ENCODE data around the gene MALAT1.

GRCh38 chr11:65505466-65506289 is 6.8 kb downstream of the MALAT1 start:
- TF ChIP-seq, protein P1, sequence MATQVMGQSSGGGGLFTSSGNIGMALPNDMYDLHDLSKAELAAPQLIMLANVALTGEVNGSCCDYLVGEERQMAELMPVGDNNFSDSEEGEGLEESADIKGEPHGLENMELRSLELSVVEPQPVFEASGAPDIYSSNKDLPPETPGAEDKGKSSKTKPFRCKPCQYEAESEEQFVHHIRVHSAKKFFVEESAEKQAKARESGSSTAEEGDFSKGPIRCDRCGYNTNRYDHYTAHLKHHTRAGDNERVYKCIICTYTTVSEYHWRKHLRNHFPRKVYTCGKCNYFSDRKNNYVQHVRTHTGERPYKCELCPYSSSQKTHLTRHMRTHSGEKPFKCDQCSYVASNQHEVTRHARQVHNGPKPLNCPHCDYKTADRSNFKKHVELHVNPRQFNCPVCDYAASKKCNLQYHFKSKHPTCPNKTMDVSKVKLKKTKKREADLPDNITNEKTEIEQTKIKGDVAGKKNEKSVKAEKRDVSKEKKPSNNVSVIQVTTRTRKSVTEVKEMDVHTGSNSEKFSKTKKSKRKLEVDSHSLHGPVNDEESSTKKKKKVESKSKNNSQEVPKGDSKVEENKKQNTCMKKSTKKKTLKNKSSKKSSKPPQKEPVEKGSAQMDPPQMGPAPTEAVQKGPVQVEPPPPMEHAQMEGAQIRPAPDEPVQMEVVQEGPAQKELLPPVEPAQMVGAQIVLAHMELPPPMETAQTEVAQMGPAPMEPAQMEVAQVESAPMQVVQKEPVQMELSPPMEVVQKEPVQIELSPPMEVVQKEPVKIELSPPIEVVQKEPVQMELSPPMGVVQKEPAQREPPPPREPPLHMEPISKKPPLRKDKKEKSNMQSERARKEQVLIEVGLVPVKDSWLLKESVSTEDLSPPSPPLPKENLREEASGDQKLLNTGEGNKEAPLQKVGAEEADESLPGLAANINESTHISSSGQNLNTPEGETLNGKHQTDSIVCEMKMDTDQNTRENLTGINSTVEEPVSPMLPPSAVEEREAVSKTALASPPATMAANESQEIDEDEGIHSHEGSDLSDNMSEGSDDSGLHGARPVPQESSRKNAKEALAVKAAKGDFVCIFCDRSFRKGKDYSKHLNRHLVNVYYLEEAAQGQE (IDR thresholded peaks at IDR 0.05; ENCODE audit: low read depth): no peak
- TF ChIP-seq TAF1 (IDR thresholded peaks at IDR 0.05; ENCODE audit: low read depth): no peak
- no peak for TF ChIP-seq TCF12 (IDR thresholded peaks at IDR 0.05; ENCODE audit: low read depth)
- TF ChIP-seq FOXM1 (IDR thresholded peaks at IDR 0.05; ENCODE audit: borderline replicate concordance, low read depth): no peak
- TF ChIP-seq EGR1 (IDR thresholded peaks at IDR 0.05): no peak
- no peak for TF ChIP-seq YY1 (IDR thresholded peaks at IDR 0.05; ENCODE audit: low read depth)
- TF ChIP-seq RAD21 (IDR thresholded peaks at IDR 0.05; ENCODE audit: low read depth): no peak
- TF ChIP-seq, protein P2, sequence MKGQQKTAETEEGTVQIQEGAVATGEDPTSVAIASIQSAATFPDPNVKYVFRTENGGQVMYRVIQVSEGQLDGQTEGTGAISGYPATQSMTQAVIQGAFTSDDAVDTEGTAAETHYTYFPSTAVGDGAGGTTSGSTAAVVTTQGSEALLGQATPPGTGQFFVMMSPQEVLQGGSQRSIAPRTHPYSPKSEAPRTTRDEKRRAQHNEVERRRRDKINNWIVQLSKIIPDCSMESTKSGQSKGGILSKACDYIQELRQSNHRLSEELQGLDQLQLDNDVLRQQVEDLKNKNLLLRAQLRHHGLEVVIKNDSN (IDR thresholded peaks at IDR 0.05): no peak
- TF ChIP-seq MAX (IDR thresholded peaks at IDR 0.05): no peak
